GM12864 (cell line): Measurements from ENCODE around the gene FBXW5.

Experiments used
- DNase-seq: peaks from one replicate; pipeline ENCODE4 v3.0.0-alpha.2; 2011; ENCODE audit warnings: low read depth
- H3K4me3 ChIP-seq: 2 replicates; pipeline ENCODE4 v1.5.1; 2011; ENCODE audit warnings: mild to moderate bottlenecking, low read depth, low read length, control low read depth
- CTCF ChIP-seq: IDR thresholded peaks from 2 replicates; pipeline ENCODE4 v1.5.1; 2011; ENCODE audit warnings: low read depth, mild to moderate bottlenecking, moderate library complexity, low read length, control low read depth, inconsistent platforms; ENCODE audit errors: missing control alignments

Gene FBXW5

GRCh38 chr9:136965771-136966484, 21.4 kb upstream of the FBXW5 start:
- no peak overlapping the region for H3K4me3 ChIP-seq
- no peak for TF ChIP-seq CTCF
- DNase-seq, result no peak

GRCh38 chr9:136964833-136965422, 20.4 kb upstream of the FBXW5 start:
- TF ChIP-seq CTCF, result no peak
- DNase-seq, result no peak
- no peak overlapping the region for H3K4me3 ChIP-seq

GRCh38 chr9:136964171-136964689, 19.7 kb upstream of the FBXW5 start:
- DNase-seq, result no peak
- no peak for TF ChIP-seq CTCF
- H3K4me3 ChIP-seq, result no peak overlapping the region

- DNase-seq, result no peak
- TF ChIP-seq CTCF, result no peak
- no peak overlapping the region for H3K4me3 ChIP-seq
Observed at GRCh38 chr9:136963751-136964150, 19.2 kb upstream of the FBXW5 start.

- no peak for TF ChIP-seq CTCF
- no peak for DNase-seq
- no peak overlapping the region for H3K4me3 ChIP-seq
Observed at GRCh38 chr9:136963341-136963740, 18.8 kb upstream of the FBXW5 start.

GRCh38 chr9:136962701-136963248, 18.2 kb upstream of the FBXW5 start:
- TF ChIP-seq CTCF, result no peak
- no peak overlapping the region for H3K4me3 ChIP-seq
- no peak for DNase-seq

- H3K4me3 ChIP-seq, result no peak overlapping the region
- no peak for DNase-seq
- TF ChIP-seq CTCF, result no peak
Observed at GRCh38 chr9:136962163-136962562, 17.6 kb upstream of the FBXW5 start.
